ENCODE measurements around the gene C14orf93. TPM values are rescaled to one million over a fixed set of nuclear protein-coding genes. Genes with fewer than 3 reads are reported as not detected.

C14orf93 gene
- total and polyA plus RNA-seq, 9 of the 15 experiments (the other 6 are each of a cell fraction or from before 2014, with no cell fraction given), result 2.2 to 22.4 (median 16.1) TPM

- no peak overlapping the region for H2AFZ ChIP-seq (ENCODE audit: low read depth, low read length)
- no peak overlapping the region for H3K9ac ChIP-seq (ENCODE audit: insufficient read depth in 1 of 2, low read depth in 2 of 2, low read length in 2 of 2)
- CTCF ChIA-PET (ENCODE audit: low intra/inter-chr PET ratio), result interaction anchor here (2.4 to 5.9 kb wide), 3 partner anchors 55 to 124 kb away, joined by 8 to 141 read pairs (median 21); partner anchors contain the start of genes CDH24 and PRMT5
- no peaks in the 10 kb centered on the region for H4K20me1 ChIP-seq (replicated peaks; ENCODE audit: control insufficient read depth, insufficient read depth, low read length)
- no peak overlapping the region for H3K4me3 ChIP-seq
- H3K9me3 ChIP-seq (replicated peaks; ENCODE audit: control insufficient read depth, insufficient read depth, low read depth, low read length), result no peaks in the 10 kb centered on the region
- H3K27ac ChIP-seq (ENCODE audit: extremely low read depth, low read depth, low read length), result no peak overlapping the region
- POLR2A ChIA-PET, result interaction anchor here (0.8 to 1.7 kb wide), 3 partner anchors 11 to 67 kb away, joined by 4 to 9 read pairs (median 5); no protein-coding TSS in a partner anchor
- no peak overlapping the region for H3K4me2 ChIP-seq (ENCODE audit: insufficient read depth, low read length)
- ATAC-seq (no peak), FAIRE-seq (no peak), DNase-seq (ENCODE audit: extremely low read depth in 1 of 4, low spot score in 3 of 4) (no peak)
- WGBS (ENCODE audit: insufficient coverage, low coverage, missing lambda C conversion rate), result 75% methylated on average over 6 of the region's 6 CpGs
- no peaks in the 10 kb centered on the region for H3K27me3 ChIP-seq (ENCODE audit: control insufficient read depth in 2 of 2, insufficient read depth in 2 of 2, low read length in 2 of 2)
- BruUV-seq (replicated peaks), result no TSS peak
- H3K36me3 ChIP-seq (ENCODE audit: control insufficient read depth, insufficient read depth, low read length), result peaks cover 21% of the 10 kb centered on the region; the same call in 2 of the 3 replicates
- intact Hi-C loops (cut with micrococcal nuclease) (loop anchor here (5.0 kb wide), 1 partner anchor 122 kb away; no protein-coding TSS in a partner anchor), in situ Hi-C loops (cut with MboI) (loop anchor here (5.0 kb wide), 1 partner anchor 53 kb away; no protein-coding TSS in a partner anchor)
- H3K4me1 ChIP-seq (replicated peaks in 1 of 2; ENCODE audit: control insufficient read depth in 2 of 2, insufficient read depth in 2 of 2, low read length in 2 of 2), result peaks cover 2 to 21% of the 10 kb centered on the region in 2 experiments; a peak in 3 of 5 replicates
- no peak for TF ChIP-seq NCOA1 (IDR thresholded peaks at IDR 0.05; ENCODE audit: low read depth)
- no peak for TF ChIP-seq MAFG (tag; conservative IDR thresholded peaks at IDR 0.05)
- no peak for TF ChIP-seq RBM34 (IDR thresholded peaks at IDR 0.05; ENCODE audit: borderline replicate concordance, insufficient read depth, low read length)
- TF ChIP-seq, protein P1, sequence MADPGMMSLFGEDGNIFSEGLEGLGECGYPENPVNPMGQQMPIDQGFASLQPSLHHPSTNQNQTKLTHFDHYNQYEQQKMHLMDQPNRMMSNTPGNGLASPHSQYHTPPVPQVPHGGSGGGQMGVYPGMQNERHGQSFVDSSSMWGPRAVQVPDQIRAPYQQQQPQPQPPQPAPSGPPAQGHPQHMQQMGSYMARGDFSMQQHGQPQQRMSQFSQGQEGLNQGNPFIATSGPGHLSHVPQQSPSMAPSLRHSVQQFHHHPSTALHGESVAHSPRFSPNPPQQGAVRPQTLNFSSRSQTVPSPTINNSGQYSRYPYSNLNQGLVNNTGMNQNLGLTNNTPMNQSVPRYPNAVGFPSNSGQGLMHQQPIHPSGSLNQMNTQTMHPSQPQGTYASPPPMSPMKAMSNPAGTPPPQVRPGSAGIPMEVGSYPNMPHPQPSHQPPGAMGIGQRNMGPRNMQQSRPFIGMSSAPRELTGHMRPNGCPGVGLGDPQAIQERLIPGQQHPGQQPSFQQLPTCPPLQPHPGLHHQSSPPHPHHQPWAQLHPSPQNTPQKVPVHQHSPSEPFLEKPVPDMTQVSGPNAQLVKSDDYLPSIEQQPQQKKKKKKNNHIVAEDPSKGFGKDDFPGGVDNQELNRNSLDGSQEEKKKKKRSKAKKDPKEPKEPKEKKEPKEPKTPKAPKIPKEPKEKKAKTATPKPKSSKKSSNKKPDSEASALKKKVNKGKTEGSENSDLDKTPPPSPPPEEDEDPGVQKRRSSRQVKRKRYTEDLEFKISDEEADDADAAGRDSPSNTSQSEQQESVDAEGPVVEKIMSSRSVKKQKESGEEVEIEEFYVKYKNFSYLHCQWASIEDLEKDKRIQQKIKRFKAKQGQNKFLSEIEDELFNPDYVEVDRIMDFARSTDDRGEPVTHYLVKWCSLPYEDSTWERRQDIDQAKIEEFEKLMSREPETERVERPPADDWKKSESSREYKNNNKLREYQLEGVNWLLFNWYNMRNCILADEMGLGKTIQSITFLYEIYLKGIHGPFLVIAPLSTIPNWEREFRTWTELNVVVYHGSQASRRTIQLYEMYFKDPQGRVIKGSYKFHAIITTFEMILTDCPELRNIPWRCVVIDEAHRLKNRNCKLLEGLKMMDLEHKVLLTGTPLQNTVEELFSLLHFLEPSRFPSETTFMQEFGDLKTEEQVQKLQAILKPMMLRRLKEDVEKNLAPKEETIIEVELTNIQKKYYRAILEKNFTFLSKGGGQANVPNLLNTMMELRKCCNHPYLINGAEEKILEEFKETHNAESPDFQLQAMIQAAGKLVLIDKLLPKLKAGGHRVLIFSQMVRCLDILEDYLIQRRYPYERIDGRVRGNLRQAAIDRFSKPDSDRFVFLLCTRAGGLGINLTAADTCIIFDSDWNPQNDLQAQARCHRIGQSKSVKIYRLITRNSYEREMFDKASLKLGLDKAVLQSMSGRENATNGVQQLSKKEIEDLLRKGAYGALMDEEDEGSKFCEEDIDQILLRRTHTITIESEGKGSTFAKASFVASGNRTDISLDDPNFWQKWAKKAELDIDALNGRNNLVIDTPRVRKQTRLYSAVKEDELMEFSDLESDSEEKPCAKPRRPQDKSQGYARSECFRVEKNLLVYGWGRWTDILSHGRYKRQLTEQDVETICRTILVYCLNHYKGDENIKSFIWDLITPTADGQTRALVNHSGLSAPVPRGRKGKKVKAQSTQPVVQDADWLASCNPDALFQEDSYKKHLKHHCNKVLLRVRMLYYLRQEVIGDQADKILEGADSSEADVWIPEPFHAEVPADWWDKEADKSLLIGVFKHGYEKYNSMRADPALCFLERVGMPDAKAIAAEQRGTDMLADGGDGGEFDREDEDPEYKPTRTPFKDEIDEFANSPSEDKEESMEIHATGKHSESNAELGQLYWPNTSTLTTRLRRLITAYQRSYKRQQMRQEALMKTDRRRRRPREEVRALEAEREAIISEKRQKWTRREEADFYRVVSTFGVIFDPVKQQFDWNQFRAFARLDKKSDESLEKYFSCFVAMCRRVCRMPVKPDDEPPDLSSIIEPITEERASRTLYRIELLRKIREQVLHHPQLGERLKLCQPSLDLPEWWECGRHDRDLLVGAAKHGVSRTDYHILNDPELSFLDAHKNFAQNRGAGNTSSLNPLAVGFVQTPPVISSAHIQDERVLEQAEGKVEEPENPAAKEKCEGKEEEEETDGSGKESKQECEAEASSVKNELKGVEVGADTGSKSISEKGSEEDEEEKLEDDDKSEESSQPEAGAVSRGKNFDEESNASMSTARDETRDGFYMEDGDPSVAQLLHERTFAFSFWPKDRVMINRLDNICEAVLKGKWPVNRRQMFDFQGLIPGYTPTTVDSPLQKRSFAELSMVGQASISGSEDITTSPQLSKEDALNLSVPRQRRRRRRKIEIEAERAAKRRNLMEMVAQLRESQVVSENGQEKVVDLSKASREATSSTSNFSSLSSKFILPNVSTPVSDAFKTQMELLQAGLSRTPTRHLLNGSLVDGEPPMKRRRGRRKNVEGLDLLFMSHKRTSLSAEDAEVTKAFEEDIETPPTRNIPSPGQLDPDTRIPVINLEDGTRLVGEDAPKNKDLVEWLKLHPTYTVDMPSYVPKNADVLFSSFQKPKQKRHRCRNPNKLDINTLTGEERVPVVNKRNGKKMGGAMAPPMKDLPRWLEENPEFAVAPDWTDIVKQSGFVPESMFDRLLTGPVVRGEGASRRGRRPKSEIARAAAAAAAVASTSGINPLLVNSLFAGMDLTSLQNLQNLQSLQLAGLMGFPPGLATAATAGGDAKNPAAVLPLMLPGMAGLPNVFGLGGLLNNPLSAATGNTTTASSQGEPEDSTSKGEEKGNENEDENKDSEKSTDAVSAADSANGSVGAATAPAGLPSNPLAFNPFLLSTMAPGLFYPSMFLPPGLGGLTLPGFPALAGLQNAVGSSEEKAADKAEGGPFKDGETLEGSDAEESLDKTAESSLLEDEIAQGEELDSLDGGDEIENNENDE (IDR thresholded peaks at IDR 0.05; ENCODE audit: low read depth, low read length), result no peak
- TF ChIP-seq, protein P2, sequence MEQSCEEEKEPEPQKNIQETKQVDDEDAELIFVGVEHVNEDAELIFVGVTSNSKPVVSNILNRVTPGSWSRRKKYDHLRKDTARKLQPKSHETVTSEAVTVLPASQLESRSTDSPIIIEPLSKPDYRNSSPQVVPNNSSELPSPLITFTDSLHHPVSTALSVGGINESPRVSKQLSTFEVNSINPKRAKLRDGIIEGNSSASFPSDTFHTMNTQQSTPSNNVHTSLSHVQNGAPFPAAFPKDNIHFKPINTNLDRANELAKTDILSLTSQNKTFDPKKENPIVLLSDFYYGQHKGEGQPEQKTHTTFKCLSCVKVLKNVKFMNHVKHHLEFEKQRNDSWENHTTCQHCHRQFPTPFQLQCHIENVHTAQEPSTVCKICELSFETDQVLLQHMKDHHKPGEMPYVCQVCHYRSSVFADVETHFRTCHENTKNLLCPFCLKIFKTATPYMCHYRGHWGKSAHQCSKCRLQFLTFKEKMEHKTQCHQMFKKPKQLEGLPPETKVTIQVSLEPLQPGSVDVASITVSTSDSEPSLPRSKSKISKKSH (CRISPR knock-in tag; IDR thresholded peaks at IDR 0.05), result no peak
- TF ChIP-seq, protein P3, sequence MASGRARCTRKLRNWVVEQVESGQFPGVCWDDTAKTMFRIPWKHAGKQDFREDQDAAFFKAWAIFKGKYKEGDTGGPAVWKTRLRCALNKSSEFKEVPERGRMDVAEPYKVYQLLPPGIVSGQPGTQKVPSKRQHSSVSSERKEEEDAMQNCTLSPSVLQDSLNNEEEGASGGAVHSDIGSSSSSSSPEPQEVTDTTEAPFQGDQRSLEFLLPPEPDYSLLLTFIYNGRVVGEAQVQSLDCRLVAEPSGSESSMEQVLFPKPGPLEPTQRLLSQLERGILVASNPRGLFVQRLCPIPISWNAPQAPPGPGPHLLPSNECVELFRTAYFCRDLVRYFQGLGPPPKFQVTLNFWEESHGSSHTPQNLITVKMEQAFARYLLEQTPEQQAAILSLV (tag; IDR thresholded peaks at IDR 0.05), result no peak
- H3K9me1 ChIP-seq (ENCODE audit: control insufficient read depth, insufficient read depth, low read length), result no peaks in the 10 kb centered on the region
- no peaks in the 10 kb centered on the region for H3K79me2 ChIP-seq (ENCODE audit: control insufficient read depth, insufficient read depth, low read length)
Measured at GRCh38 chr14:22984959-22985658, 24.8 kb downstream of the C14orf93 start.
